ENCODE data around the gene EYS.
"Not testable (repeated sequence)": the region's sequence is repeated elsewhere in the genome, so short reads cannot be mapped to it uniquely, and the experiment has no call there.

DNA sequence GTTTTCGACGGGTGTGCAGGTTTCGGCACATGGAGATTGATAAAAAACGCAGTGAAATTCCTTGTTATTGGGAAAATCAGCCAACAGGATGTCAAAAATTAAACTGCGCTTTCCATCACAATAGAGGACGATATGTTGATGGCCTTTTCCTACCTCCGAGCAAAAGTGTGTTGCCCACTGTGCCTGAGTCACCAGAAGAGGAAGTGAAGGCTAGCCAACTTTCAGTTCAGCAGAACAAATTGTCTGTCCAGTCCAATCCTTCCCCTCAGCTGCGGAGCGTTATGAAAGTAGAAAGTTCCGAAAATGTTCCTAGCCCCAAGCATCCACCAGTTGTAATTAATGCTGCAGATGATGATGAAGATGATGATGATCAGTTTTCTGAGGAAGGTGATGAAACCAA lies 404.4 kb downstream of the EYS start:
- not testable (repeated sequence) for TF ChIP-seq EGR1 (IDR thresholded peaks at IDR 0.05; ENCODE audit: borderline replicate concordance, low read depth, low read length); POLR2A (IDR thresholded peaks at IDR 0.05; ENCODE audit: control extremely low read depth in 1 of 2, low read depth in 2 of 2, low read length in 2 of 2); CTCF (IDR thresholded peaks at IDR 0.05; ENCODE audit: control extremely low read depth in 1 of 3, insufficient read depth in 1 of 3, low read depth in 1 of 3, low read length in 3 of 3); POLR2AphosphoS5 (IDR thresholded peaks at IDR 0.05; ENCODE audit: low read depth, low read length); HDAC2 (IDR thresholded peaks at IDR 0.05; ENCODE audit: borderline replicate concordance in 1 of 2, low read depth in 2 of 2, low read length in 2 of 2); BRCA1 (IDR thresholded peaks at IDR 0.05; ENCODE audit: low read depth, low read length)

Measured in H1 (cell line).